B cell (primary cell): ENCODE data around the gene ASB2. TPM values are rescaled to one million over a fixed set of nuclear protein-coding genes. Genes with fewer than 3 reads are reported as not detected.

Experiments used
- ATAC-seq: fragments of 200-7000 bp; cut with Tn5 transposase; one replicate; pipeline ENCODE4 v1.10.0; 2021; ENCODE audit warnings: low read depth, mild to moderate bottlenecking, moderate number of reproducible peaks, moderate library complexity
- CTCF ChIA-PET: fragments of 350-600 bp; sonication (Branson Sonifier 250); formaldehyde crosslinking; loops from one replicate; lab custom pipeline; 2021; ENCODE audit warnings: antibody characterized with exemption, inconsistent platforms; lab: Charles Lee
- POLR2A ChIA-PET: fragments of 350-600 bp; sonication (Branson Sonifier 250); formaldehyde crosslinking; loops from one replicate; lab custom pipeline; 2021; ENCODE audit warnings: antibody characterized with exemption; lab: Charles Lee
- DNase-seq: peaks from one replicate; pipeline ENCODE4 v3.0.0; 2013
- H2AFZ ChIP-seq: 2 replicates; pipeline ENCODE4 v1.6.1; 2012; ENCODE audit warnings: mild to moderate bottlenecking, low read depth, low read length; ENCODE audit not compliant: insufficient read depth, poor library complexity, severe bottlenecking
- H3K27ac ChIP-seq, 2 donors: 1 replicate in 1 of 2; 2 replicates in 1 of 2; pipeline ENCODE4 v1.5.1; 2012 to 2013; ENCODE audit warnings: low read length in 2 of 2, mild to moderate bottlenecking in 2 of 2, moderate library complexity in 1 of 2
- H3K27me3 ChIP-seq, 4 experiments: fragments of 200-600 bp in 1 of 4; sonication (generic) in 1 of 4; replicated peaks in 1 of 4; 1 replicate in 2 of 4; 2 replicates in 2 of 4; pipeline versions ENCODE4 v1.6.1 to v1.7.0; 2013 to 2016; ENCODE audit warnings: low read length in 3 of 4, mild to moderate bottlenecking in 2 of 4, mixed read lengths in 1 of 4, moderate library complexity in 1 of 4; ENCODE audit not compliant: insufficient read depth in 4 of 4, control insufficient read depth in 3 of 4; ENCODE audit errors: control extremely low read depth in 1 of 4
- H3K36me3 ChIP-seq, 2 experiments: replicated peaks in 1 of 2; 1 replicate in 1 of 2; 2 replicates in 1 of 2; pipeline versions ENCODE4 v1.6.1 to v1.7.1; 2013; ENCODE audit warnings: low read length in 1 of 2; ENCODE audit not compliant: insufficient read depth in 2 of 2, control insufficient read depth in 1 of 2; ENCODE audit errors: control extremely low read depth in 1 of 2, extremely low read depth in 1 of 2
- H3K4me1 ChIP-seq, 2 donors: fragments of 200-600 bp in 1 of 2; sonication (generic) in 1 of 2; 1 replicate in 1 of 2; 2 replicates in 1 of 2; pipeline versions ENCODE4 v1.5.1 to v1.6.1; 2013 to 2017; ENCODE audit warnings: low read length in 2 of 2; ENCODE audit not compliant: control insufficient read depth in 2 of 2, insufficient read depth in 2 of 2
- H3K4me2 ChIP-seq: replicated peaks from 2 replicates; pipeline ENCODE3; 2012; ENCODE audit warnings: mild to moderate bottlenecking, low read depth, low read length; ENCODE audit not compliant: poor library complexity, severe bottlenecking
- H3K4me3 ChIP-seq, 5 experiments: fragments of 200-600 bp in 1 of 5; sonication (generic) in 1 of 5; 1 replicate in 3 of 5; 2 replicates in 2 of 5; pipeline versions ENCODE4 v1.5.1 to v1.7.0; 2011 to 2016; ENCODE audit warnings: low read length in 4 of 5, mild to moderate bottlenecking in 4 of 5, low read depth in 2 of 5, control low read depth in 1 of 5, moderate library complexity in 1 of 5; ENCODE audit not compliant: insufficient read depth in 1 of 5; ENCODE audit errors: control extremely low read depth in 1 of 5, extremely low read depth in 1 of 5
- H3K79me2 ChIP-seq: fragments of 200-600 bp; sonication (generic); one replicate; pipeline ENCODE4 v1.6.0; 2016; ENCODE audit warnings: low read length; ENCODE audit not compliant: control insufficient read depth, insufficient read depth
- H3K9ac ChIP-seq: fragments of 200-600 bp; sonication (generic); 2 replicates; pipeline ENCODE4 v1.6.1; 2017; ENCODE audit warnings: mild to moderate bottlenecking, low read length, moderate library complexity
- H3K9me3 ChIP-seq, 3 donors: one replicate each; pipeline versions ENCODE4 v1.6.1 to v1.7.1; 2013; ENCODE audit warnings: low read length in 2 of 3; ENCODE audit not compliant: control insufficient read depth in 2 of 3, insufficient read depth in 1 of 3; ENCODE audit errors: control extremely low read depth in 1 of 3
- H4K20me1 ChIP-seq: 2 replicates; pipeline ENCODE4 v1.6.0; 2012; ENCODE audit warnings: mild to moderate bottlenecking, low read length; ENCODE audit not compliant: insufficient read depth, control insufficient read depth, poor library complexity, severe bottlenecking
- H3K27ac Mint-ChIP-seq: one replicate; pipeline ENCODE4 v1.8.0; 2021; ENCODE audit warnings: mixed read lengths
- H3K27me3 Mint-ChIP-seq: one replicate; pipeline ENCODE4 v1.8.0; 2021; ENCODE audit warnings: mixed read lengths
- H3K4me1 Mint-ChIP-seq: one replicate; pipeline ENCODE4 v1.8.0; 2021; ENCODE audit warnings: mixed read lengths
- H3K4me3 Mint-ChIP-seq: one replicate; pipeline ENCODE4 v1.8.0; 2021; ENCODE audit warnings: mixed read lengths
- H3K9me3 Mint-ChIP-seq: one replicate; pipeline ENCODE4 v1.8.0; 2022; ENCODE audit warnings: mixed read lengths; ENCODE audit not compliant: insufficient read depth
- EZH2 ChIP-seq: IDR thresholded peaks from 2 replicates; pipeline ENCODE4 v1.6.1; 2012; ENCODE audit warnings: borderline replicate concordance, low read depth, mild to moderate bottlenecking, moderate library complexity, low read length; ENCODE audit not compliant: insufficient read depth, poor library complexity, severe bottlenecking
- WGBS: methylation state at CpG from one replicate; pipeline ENCODE4 v1.1.5; 2013; ENCODE audit warnings: missing lambda C conversion rate; ENCODE audit not compliant: insufficient coverage; 5-methylcytosine and 5-hydroxymethylcytosine counted together
- intact Hi-C: fragments of 100-400 bp; cut with micrococcal nuclease; formaldehyde crosslinking; loops from one replicate; pipeline ENCODE4 v1.10.0; 2022
- polyA plus RNA-seq: library from polyadenylated mRNA; depleted of rRNA; stranded (reverse); fragments of >200 nt; gene quantifications from 2 replicates; pipeline ENCODE4 v1.2.3, GENCODE V29; 2012
- total RNA-seq, 2 donors: library from RNA; stranded (reverse); fragments of 120-200 nt in 1 of 2; gene quantifications; 1 replicate in 1 of 2; 2 replicates in 1 of 2; pipeline versions ENCODE4 v1.2.3 to v1.2.4, GENCODE V29; 2013 to 2022
- TF ChIP-seq, protein P1 (sequence below): fragments of 200-600 bp; IDR thresholded peaks from one replicate; pipeline ENCODE4 v1.8.0; 2022; ENCODE audit warnings: antibody characterized with exemption, mild to moderate bottlenecking

ASB2 gene
- total and polyA plus RNA-seq, 2 donors (not counting 1 experiment from before 2014, with no cell fraction given), result 1.5 to 2.7 TPM

DNA sequence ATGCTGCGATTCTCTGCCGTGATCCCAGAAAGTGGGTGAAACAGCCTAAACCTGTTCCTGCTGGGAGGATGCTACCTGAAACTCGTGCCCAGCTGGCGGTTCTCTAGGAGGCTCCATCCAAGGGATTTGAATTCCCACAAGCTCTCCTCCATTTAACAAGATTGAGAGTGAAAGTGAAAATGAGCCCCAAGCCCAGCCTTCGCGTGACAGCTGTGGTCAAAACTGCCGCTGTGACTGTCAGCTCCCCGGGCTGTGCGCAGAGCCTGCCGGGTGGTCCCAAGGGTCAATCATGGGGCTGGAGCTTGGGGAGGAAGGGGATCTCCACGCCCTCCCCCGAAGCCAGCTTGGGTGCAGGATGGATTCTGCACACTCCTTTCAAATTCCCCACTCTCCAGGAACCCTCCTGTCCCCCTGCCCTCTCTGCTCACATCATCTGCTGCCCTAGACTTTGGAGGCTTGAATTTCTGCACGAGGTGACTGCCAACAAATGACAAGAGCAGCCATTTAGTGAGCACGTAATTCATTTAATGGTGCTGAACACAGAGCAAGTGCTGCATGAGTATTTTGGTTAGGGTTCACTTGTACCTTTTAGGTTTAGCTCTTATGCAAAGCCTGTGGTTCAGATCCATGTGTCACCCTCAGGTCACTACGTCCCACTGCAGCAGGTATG is 5.3 kb downstream of the ASB2 start:
- WGBS, result 7% methylated on average over 7 of the region's 15 CpGs
- H3K27me3 ChIP-seq, result peaks cover 0 to 24% (median 13%) of the 10 kb centered on the region in 4 experiments
- H3K27ac ChIP-seq, result peak overlapping the region; percentile 31 to 44
- peaks cover 20% of the 10 kb centered on the region for H3K27me3 Mint-ChIP-seq
- TF ChIP-seq, protein P1, sequence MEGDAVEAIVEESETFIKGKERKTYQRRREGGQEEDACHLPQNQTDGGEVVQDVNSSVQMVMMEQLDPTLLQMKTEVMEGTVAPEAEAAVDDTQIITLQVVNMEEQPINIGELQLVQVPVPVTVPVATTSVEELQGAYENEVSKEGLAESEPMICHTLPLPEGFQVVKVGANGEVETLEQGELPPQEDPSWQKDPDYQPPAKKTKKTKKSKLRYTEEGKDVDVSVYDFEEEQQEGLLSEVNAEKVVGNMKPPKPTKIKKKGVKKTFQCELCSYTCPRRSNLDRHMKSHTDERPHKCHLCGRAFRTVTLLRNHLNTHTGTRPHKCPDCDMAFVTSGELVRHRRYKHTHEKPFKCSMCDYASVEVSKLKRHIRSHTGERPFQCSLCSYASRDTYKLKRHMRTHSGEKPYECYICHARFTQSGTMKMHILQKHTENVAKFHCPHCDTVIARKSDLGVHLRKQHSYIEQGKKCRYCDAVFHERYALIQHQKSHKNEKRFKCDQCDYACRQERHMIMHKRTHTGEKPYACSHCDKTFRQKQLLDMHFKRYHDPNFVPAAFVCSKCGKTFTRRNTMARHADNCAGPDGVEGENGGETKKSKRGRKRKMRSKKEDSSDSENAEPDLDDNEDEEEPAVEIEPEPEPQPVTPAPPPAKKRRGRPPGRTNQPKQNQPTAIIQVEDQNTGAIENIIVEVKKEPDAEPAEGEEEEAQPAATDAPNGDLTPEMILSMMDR, result peak; percentile 46
- TF ChIP-seq EZH2, result no peak
- H3K9ac ChIP-seq, result peak overlapping the region; percentile 81
- H3K27ac Mint-ChIP-seq, result peak overlapping the region; percentile 86
- no peaks in the 10 kb centered on the region for H3K79me2 ChIP-seq
- POLR2A ChIA-PET, result interaction anchor here (1.4 to 2.6 kb wide), 4 partner anchors 8 to 31 kb away, joined by 6 to 25 read pairs (median 10); no protein-coding TSS in a partner anchor
- DNase-seq, result peak; percentile 73
- H2AFZ ChIP-seq, result peak overlapping the region; percentile 78
- peaks cover 63% of the 10 kb centered on the region in 2 donors for H3K4me1 ChIP-seq
- peak overlapping the region; percentile 92 for H3K4me2 ChIP-seq
- H3K4me3 Mint-ChIP-seq, result peak overlapping the region; percentile 93
- H4K20me1 ChIP-seq, result no peaks in the 10 kb centered on the region
- peak overlapping the region; percentile 34 to 78 (median 70) for H3K4me3 ChIP-seq
- CTCF ChIA-PET, result interaction anchor here (0.8 to 37.7 kb wide), 11 partner anchors 7 to 166 kb away, joined by 3 to 1036 read pairs (median 10); partner anchors contain the start of gene CCDC197
- peak; percentile 45 for ATAC-seq
- H3K4me1 Mint-ChIP-seq, result peaks cover 64% of the 10 kb centered on the region
- H3K9me3 ChIP-seq, result peaks cover 0 to 8% (median 0%) of the 10 kb centered on the region in 3 donors
- no peaks in the 10 kb centered on the region for H3K36me3 ChIP-seq
- no peaks in the 10 kb centered on the region for H3K9me3 Mint-ChIP-seq
- intact Hi-C loops, result loop anchor here (1.0 to 2.0 kb wide), 4 partner anchors 12 to 32 kb away; no protein-coding TSS in a partner anchor
